GM10248 (cell line): ENCODE results near the gene NMUR1.

Source experiments
- CTCF ChIA-PET: fragments of 300-600 bp; sonication (Branson Sonifier 250); formaldehyde crosslinking; extraction: SDS; loops from one replicate; lab custom pipeline; 2021; ENCODE audit warnings: antibody characterized with exemption; lab: Yijun Ruan, JAX
- POLR2A ChIA-PET: fragments of 350-650 bp; sonication (Branson Sonifier 250); formaldehyde crosslinking; extraction: SDS; loops from one replicate; lab custom pipeline; 2020; ENCODE audit warnings: antibody characterized with exemption; lab: Yijun Ruan, JAX
- DNase-seq: peaks from one replicate; pipeline ENCODE4 v3.0.0; 2012; ENCODE audit errors: extremely low spot score
- TF ChIP-seq, protein P1 (sequence below): IDR thresholded peaks from 2 replicates; pipeline ENCODE4 v1.5.1; 2012; ENCODE audit warnings: mild to moderate bottlenecking, low read depth; ENCODE audit errors: extremely low read depth, missing control alignments, control extremely low read depth

The NMUR1 gene

DNA sequence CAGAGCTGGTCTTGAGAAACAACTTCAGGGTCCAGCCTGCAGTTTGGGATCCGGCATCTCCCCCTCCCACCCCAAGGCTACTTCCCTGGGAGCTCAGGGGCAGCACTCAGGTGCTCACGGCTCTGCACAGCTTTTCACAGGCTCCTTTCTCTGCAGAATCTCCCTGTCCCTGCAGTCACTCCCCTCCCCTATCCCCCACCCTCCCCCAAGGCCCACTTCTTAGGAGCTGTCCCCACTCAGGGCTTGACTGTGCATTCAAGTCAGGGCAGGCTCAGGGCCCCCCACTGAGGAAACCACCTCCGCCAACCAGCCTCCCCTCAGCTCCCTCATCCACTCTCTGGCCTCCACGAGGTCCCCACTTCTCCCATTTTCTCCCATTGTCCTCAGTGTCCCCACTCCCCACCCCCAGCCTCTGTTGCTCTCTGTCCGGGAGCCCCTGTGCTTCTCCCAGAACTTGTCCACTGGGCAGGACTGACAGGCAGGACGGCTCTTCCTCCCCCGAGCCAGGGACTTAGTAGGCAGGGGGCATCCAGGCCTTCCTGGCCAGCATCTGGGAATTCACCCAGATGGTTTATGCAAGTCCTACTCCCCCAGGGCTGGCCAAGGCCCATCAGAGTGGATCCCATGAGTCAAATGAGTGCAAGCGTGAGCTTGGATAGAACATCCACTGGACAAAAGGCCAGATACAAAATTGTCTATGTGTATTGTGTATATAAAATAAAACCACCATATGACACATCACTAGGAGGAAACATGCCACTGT, 7.6 kb downstream of the NMUR1 start:
- ChIA-PET CTCF (interaction anchor here (1.0 to 7.3 kb wide), 8 partner anchors 9 to 192 kb away, joined by 3 to 46 read pairs (median 6); partner anchors contain the start of gene NMUR1), POLR2A (interaction anchor here (1.4 kb wide), 1 partner anchor 58 kb away, joined by 4 read pairs; the partner anchor contains the start of gene NCL)
- no peak for DNase-seq
- TF ChIP-seq, protein P1, sequence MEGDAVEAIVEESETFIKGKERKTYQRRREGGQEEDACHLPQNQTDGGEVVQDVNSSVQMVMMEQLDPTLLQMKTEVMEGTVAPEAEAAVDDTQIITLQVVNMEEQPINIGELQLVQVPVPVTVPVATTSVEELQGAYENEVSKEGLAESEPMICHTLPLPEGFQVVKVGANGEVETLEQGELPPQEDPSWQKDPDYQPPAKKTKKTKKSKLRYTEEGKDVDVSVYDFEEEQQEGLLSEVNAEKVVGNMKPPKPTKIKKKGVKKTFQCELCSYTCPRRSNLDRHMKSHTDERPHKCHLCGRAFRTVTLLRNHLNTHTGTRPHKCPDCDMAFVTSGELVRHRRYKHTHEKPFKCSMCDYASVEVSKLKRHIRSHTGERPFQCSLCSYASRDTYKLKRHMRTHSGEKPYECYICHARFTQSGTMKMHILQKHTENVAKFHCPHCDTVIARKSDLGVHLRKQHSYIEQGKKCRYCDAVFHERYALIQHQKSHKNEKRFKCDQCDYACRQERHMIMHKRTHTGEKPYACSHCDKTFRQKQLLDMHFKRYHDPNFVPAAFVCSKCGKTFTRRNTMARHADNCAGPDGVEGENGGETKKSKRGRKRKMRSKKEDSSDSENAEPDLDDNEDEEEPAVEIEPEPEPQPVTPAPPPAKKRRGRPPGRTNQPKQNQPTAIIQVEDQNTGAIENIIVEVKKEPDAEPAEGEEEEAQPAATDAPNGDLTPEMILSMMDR: no peak

DNA sequence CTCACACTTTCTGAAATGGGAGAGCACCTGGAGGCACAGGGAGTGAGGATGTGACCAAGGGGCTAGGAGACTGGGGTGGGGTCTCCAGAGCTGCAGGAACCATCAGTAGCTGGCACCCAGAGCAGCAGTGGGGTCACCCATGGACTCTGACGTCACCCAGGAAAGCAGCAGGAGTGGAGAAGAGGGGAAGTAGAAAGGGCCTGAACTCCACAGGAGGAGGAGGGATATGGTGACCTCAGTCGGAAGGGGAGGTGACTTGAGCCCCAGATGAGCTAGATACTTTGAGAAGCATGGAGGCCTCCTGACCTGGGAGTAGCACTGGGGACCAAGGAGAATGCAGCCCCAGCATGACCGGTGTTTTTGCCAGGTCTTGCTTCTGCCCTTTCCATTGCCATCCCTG, 8.8 kb downstream of the NMUR1 start:
- TF ChIP-seq, protein P1: no peak
- POLR2A ChIA-PET: no interaction called here
- CTCF ChIA-PET: interaction anchor here (0.8 to 7.3 kb wide), 11 partner anchors 10 to 193 kb away, joined by 3 to 46 read pairs (median 4); partner anchors contain the start of gene NMUR1
- no peak for DNase-seq

DNA sequence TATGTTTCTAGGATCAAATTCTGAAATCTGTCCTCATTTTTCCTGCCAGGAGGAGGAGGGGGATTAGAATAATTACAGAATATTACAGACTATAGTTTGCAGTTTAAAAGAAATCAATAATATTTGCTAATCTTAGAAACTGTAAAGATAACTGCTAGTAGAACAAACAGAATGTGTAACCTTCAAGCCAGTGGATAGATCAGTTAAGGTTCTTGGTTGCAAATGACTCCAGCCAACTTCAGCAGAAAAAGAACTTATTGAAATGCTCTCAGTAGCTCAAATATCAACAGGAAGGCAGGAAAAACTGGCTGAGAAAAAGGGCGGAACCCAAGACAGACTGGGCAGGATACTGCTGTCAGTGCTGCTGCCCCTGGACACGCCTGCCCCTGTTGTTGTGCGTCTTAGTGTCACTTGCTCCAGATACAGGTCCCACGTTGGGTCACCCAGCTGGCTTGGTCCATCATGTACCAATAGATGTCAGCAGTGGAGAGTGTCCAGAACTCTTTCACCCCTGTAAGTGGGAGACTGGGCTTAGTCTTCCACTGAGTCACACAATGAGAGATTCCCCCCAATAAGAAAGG, 10.2 kb downstream of the NMUR1 start:
- POLR2A ChIA-PET: interaction anchor here (1.2 kb wide), 1 partner anchor 56 kb away, joined by 3 read pairs; the partner anchor contains the start of gene NCL
- TF ChIP-seq, protein P1: no peak
- DNase-seq: no peak
- CTCF ChIA-PET: interaction anchor here (1.2 to 7.3 kb wide), 7 partner anchors 8 to 81 kb away, joined by 3 to 46 read pairs (median 29); partner anchors contain the start of gene NMUR1

DNA sequence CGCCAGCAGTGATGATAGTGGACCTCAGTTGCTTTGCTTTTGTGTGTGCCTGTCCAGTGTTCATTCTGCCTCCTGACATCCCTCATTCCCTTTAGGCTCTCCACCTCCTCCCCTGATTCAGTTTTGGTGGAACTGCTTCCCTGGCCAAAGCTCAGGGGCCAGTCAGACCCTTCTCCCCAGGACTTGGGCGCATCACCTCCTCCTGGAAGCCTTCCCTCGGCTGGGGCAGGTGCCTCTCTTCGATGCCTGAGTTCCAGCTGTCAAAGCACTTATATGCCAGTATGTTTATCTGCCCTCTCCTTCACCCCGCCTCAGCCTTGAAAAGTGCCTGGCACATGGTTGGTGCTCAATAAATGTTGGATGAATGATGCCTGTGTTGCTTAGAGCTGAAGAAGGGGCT, 11.5 kb downstream of the NMUR1 start:
- CTCF ChIA-PET: interaction anchor here (1.0 to 6.5 kb wide), 9 partner anchors 12 to 81 kb away, joined by 3 to 46 read pairs (median 6); no protein-coding TSS in a partner anchor
- TF ChIP-seq, protein P1: no peak
- POLR2A ChIA-PET: no interaction called here
- no peak for DNase-seq

DNA sequence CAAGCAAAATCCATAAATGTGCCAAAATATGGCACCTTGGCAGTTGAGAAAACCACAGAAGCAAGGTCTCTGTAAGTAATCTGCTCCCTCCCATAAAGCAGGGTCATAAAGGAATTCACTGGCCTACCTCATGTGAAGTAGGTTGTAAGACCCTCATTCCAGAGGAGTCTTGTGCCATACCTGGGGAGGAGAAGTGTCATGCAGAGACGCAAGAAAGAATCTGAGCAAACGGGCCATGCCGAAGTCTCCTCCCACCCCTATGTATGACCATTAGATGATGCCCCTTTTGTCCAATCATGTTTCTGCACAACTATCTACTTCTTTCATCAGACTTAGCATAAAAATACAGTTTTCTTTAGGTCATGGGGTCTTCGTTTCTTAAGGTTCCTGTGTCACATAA, 14.6 kb downstream of the NMUR1 start:
- DNase-seq: no peak
- CTCF ChIA-PET: interaction anchor here (1.0 to 5.7 kb wide), 4 partner anchors 16 to 86 kb away, joined by 5 to 36 read pairs (median 8); partner anchors contain the start of gene NMUR1
- TF ChIP-seq, protein P1: no peak
- POLR2A ChIA-PET: no interaction called here

DNA sequence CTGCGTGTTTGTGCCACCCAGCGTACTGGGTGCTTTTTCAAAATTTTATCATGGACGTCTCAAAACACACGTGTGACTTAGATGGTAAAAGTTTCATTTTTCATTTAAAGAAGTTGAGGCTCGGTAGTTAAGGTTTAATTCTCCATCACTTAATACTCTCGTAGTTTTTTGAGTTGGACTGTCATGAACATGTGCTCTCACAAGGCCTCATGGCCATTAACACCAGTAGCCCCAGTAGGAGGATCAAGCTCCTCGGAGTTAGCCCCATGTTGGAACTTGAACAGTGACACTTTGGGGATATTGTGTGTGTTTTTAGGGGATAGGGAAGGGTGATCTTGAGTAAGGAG, 15.3 kb downstream of the NMUR1 start:
- TF ChIP-seq, protein P1: no peak
- CTCF ChIA-PET: interaction anchor here (1.0 to 5.7 kb wide), 7 partner anchors 11 to 87 kb away, joined by 3 to 36 read pairs (median 5); partner anchors contain the start of gene NMUR1
- POLR2A ChIA-PET: no interaction called here
- no peak for DNase-seq
